Keratinocyte (primary cell): Measurements from ENCODE around the gene SFXN4.

Source experiments
- CTCF ChIP-seq, 3 experiments: IDR thresholded peaks in 1 of 3; conservative IDR thresholded peaks in 1 of 3; optimal IDR thresholded peaks in 1 of 3; 2 replicates in 2 of 3; 3 replicates in 1 of 3; pipeline versions ENCODE3 to v1.5.1; 2011; ENCODE audit warnings: low read length in 3 of 3, mild to moderate bottlenecking in 3 of 3, moderate library complexity in 2 of 3, control low read depth in 1 of 3, inconsistent platforms in 1 of 3; ENCODE audit not compliant: insufficient read depth in 2 of 3; ENCODE audit errors: extremely low read depth in 1 of 3
- EZH2 ChIP-seq: IDR thresholded peaks from one replicate; pipeline ENCODE4 v1.6.1; 2012; ENCODE audit warnings: inconsistent platforms, mild to moderate bottlenecking, low read length, moderate library complexity

DNA sequence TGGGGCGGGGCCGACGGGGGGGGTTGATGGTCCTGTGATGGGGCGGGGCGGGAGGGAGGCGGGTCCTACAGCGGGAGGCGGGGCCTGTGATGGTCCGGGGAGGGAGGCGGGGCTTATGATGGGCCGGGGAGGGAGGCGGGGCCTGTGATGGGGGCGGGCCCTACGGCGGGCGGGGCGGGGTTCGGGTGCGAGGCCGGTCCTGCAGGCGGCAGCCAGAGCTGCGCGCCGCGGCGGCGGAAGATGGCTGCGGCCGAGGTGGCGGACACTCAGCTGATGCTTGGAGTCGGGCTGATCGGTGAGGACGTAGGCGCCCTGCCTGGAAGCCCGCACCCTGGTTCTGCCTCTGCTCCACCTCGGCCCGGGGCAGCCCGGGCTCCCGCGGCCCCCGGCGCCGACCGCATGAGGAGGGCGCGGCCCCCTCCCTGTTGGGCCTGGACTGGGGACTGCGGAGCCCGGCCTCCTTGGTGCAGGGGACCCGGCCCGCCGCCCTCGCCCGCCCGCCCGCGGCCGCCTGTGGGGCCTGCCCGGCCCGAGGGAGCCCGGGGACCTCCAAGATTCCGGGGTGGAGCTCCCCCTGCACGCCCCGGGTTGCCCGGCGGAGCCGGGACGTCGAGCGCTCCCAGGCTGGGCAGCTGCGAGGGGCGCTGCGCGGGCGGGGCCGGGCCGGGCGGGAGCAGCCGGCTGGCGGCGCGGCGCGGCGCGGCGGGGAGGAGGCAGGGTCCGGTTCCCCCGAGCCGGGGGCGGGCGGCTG, 61.4 kb downstream of the SFXN4 start, which contains the start of gene DENND10:
- TF ChIP-seq CTCF (optimal IDR thresholded peaks at IDR 0.05 in 1 of 3, IDR thresholded peaks at IDR 0.05 in 1 of 3, conservative IDR thresholded peaks at IDR 0.05 in 1 of 3; ENCODE audit: extremely low read depth in 1 of 3, insufficient read depth in 2 of 3, low read length in 3 of 3) (no peak), EZH2 (no peak)
